Measurements from ENCODE around the gene ZDHHC3.
A peak's percentile ranks its signal among the peaks of the same experiment; 100 is the strongest.

Gene ZDHHC3

DNA sequence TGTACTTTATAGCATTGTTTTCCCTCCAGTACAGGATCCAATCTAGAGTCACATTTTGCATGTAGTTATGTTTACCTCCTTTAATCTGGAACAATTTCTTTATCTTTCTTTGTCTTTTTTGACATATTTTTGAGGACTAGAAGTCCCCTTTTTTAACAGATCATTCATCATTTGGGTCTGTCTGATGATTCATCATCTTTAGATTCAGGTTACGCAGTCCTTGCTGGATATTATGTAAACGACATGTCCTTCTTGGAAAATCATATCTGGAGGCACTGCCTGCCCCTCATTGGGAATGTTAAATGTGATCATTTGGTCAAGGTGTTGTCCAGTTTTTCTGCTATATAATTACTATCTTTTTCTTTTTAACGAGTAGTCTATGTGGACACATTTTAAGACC lies 83.3 kb downstream of the ZDHHC3 start:
- no peak for DNase-seq

DNA sequence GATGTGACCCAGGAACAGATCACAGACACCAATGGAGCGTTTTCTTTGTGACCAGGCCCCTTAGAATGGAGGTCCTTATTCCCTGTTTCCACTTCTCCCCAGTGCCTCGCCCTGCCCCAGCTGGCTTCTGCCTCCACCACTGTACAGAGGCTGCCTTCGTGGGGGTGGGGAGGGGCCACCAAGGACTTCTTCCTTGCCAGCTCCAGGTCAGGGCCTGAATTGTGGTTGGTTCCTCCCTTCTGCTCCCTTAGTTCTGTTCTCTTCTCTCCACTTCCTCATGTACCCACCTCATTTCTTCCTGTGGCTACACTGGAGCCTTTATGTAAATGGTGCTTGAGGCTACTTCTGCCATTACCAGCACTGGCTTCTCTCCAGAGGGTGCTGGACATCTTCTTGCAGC lies 85.1 kb downstream of the ZDHHC3 start:
- peak in 1 of 4 experiments; percentile 14 for DNase-seq

DNA sequence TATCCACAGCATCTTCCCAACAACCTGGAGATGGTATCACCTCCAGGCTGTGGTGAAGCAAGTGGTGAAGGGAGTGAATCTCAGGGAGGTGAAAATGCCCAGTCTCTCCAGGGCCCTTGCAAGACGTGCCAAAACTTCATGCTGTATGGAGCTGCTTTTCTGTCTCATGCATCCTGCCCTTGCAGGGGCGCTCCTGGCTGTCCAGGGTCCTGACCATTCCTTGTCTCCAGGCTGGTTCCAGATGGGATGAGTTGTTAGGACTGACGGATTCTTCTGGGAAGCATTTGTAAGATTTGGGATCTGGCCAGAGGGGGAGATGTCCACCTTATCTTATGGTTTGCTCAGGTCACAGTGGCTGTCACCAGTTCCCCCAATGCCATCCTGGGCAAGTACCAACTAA lies 85.7 kb downstream of the ZDHHC3 start:
- no peak for DNase-seq

DNA sequence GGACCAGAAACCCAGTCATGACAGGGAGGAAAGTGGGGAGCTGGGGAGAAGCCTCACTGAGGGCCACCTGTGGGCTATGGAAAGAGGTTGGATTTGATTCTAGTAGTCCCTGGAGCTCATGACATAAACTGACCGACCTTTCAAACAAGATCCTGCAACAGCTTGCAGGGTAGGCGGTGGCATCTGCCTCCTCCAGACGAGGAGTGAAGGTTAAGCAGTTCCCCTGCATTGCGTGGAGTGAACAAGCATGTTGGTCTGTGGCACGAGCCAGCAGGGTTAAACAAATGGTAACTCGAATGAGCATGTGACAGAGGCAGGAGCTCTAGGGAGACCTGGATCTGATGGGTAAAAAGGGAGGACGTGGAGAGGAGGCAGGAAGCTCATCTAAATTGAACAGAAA lies 88.9 kb downstream of the ZDHHC3 start:
- DNase-seq = no peak

DNA sequence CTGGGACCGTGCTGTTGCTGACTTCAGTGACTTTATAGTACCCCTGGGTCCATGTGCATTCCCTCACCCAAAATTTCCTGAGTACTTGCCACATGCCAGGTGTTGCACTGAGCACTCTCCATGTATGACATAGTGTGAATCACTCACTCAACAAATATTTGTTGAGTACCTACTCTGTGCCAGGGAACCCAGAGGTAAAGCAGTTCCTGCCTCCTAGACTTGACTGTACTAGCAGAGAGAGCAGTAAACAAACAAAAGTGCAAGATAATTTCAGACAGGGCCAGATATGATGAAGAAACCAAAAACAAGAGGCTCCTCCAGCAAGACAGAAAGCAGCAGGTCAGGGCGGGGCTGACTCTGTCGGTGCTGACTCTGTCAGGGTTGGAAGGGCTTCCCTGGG lies 89.4 kb downstream of the ZDHHC3 start:
- no peak for DNase-seq

DNA sequence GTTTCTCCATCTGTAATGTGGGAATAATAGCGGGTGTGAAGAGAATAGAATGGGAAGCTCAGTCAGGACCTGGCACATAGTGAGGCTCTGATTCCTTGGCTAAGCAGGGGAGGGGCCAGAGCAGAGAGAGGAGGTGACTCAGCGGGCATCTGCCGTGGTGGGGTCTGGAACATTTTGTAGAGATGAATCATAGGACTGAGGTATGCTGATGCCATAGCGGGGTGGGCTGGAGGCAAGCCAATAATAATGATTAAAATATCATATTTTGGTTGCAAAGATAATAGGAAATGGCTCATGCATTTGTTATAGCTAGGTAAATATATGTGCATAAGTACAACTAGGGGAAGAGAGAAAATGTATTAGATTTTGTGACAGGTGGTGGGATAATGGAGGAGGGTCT lies 90.4 kb downstream of the ZDHHC3 start:
- no peak for DNase-seq

DNA sequence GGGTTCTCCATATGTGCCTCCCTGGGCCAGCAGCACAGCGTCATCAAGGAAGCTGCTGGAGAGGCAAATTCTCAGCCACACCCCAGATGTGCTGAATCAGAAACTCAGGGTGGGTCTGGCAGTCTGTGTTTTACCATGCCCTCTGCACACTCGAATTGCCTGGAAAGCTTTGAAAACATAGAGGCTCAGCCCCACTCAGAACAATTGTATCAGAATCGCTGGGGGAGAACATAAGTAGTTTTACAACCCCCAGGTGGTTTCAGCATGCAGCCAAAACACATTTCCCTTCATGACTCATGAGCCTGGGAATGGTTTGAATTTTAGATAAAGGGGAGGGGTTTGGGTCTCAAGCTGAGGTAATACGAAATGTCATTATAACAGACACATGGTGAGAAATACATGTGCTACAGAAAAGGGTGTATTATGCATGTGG lies 92.0 kb downstream of the ZDHHC3 start:
- no peak for DNase-seq

DNA sequence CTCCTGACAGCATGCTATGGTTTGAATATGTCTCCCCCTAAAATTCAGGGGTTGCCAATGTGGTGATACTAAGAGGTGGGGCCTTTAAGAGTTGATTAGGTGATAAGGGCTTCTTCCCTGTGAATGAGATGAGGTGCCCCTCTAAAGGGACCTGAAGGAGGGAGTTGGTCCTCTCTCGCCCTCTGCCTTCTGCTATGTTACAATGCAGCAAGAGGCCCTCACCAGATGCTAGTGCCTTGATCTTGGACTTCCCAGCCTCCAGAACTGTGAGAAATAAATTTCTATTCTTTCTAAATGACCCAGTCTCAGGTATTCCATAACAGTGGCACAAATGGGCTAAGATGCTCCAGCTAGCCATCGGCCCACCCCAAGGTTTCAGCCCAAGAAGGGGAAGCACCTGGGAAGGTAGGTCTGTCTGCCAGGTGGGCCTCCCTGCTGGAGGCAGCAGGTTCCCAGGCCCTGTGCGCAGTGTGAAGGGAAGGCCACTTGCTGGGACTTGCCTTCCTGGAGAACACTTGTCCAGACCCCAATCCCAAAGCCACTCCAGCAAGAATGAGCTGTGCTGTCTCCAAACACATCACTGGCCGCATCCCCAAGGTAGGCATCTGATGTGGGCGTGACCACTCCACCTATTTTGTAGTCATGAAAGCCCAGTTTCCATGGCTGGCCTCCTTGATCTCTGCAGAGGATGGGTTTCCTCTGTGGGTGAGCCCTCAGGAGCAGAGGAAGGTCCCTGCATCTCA lies 92.6 kb downstream of the ZDHHC3 start:
- no peak for DNase-seq

DNA sequence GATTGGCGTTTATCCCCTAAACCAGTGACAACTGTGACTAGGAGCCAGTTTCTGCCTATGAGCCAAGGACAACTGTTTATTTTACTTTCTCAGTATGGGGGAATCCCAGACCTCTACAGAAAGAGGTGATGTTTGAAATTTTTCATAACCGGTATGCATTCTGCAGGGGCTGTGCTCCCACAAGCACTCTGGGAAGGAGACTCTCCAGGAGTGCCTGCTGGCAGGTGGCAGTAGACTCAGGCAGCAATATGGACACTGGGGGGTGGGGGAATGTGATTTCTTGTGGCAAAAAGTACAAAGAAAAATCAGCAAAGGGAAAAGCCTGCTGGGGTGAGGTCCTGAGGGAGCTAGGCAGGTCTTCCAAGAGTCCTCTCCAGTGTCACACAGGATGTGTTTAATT lies 95.7 kb downstream of the ZDHHC3 start:
- no peak for DNase-seq

DNA sequence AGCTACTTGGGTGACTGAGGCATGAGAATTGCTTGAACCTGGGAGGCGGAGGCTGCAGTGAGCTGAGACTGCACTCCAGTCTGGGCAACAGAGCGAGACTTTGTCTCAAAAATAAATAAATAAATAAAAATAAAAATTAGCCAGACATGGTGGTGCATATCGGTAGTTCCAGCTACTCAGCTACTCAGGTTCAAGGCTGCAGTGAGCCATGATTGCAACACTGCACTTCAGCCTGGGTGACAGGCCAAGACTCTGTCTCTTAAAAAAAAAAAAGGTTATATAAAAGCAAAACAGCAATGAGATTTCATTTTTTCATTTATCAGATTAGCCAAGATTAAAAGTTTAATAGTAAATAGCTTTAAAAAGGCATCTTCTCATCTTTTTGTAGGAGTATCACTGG lies 98.6 kb downstream of the ZDHHC3 start:
- DNase-seq = no peak

DNA sequence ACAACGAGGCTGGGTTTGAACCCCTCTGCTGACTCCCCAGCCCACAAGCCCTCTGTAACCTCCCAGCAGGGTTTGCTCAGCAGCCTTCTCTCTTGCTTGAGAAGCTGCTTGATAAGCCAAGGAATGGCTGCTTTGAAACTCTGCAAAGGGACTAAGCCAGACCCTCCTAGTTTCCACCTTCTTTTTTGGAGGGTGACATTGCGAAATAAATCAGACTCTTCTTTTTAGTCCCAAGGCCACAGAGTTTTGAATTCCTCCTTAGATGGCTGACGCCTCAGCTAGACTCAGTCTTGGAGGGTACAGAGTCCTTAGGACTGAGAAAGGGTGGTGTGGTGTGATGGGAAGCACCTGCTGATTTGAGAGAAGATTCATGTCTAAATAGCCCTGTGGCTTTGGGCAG lies 100.4 kb downstream of the ZDHHC3 start:
- DNase-seq = no peak
